NCI-H345 (cell line): ENCODE results near the gene APBA3.
A peak's percentile ranks its signal among the peaks of the same experiment; 100 is the strongest.
"Not testable (repeated sequence)": the region's sequence is repeated elsewhere in the genome, so short reads cannot be mapped to it uniquely, and the experiment has no call there.

Experiments
- DNase-seq: peaks from one replicate; lab custom pipeline; 2025; lab: John Stamatoyannopoulos, UW

Gene APBA3

DNA sequence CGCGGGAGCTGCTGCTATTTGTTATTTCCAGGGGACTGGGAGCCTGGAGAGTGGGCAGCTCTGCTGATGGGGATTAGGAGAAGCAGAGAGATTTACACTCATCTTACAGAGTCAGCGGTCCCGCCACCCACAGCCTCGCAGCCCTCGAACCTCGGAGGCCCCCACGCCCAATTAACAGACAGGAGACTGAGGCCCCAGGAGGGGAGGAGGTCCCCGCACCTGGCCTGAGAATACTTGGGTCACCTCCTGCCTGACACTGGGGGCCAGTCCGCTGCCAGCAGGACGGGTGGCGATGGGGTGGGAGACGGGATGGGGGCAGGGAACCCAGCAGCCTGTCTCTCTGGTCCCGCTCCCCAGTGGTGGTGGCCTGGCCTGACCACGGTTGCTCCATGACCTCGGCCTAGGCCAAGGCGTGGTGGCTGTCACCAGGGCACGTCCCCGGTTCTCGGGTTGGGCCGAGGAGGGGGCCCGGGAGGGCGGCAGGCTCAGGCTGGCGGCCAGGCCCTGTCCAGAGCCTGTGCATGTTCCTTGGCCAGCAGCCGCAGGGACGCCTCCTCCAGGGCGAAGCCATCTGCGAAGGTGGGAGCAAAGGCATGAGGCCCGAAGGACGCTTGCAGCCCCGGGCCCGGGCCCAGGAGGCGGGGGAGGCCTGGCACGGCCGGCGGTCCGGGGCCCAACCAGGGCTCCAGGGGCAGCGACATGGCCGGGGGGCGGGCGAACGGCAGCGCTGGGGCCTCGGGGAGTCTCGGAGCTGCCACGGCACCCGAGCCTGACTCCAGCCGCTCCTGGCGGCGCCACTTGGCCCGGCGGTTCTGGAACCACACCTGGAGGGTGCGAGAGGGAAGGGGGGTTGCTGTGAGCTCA, 8.9 kb upstream of the APBA3 start:
- no peak for DNase-seq

- no peak for DNase-seq
Observed at GRCh38 chr19:3769494-3769893, 8.0 kb upstream of the APBA3 start.

DNA sequence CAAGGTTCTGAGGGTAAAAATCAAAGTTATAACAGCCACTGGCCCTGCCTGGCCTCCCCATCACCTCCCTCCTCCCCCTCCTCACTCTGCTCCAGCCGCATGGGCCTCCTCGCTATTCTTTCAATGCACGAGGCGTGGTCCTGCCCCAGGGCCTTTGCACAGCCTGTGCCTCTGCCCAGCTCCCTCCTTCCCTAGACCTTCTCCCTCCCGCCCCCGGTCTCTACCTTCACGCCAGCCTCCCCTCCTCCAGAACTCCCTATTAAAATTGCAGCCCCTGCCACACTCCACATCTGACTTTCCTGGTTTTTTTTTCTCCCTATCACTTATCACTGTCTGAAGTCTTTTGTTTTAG, 7.2 kb upstream of the APBA3 start:
- DNase-seq, result no peak

GRCh38 chr19:3768015-3768747, 6.7 kb upstream of the APBA3 start:
- no peak for DNase-seq

GRCh38 chr19:3767050-3767449, 5.6 kb upstream of the APBA3 start:
- no peak for DNase-seq

- DNase-seq, result no peak
Observed at GRCh38 chr19:3766520-3766919, 5.0 kb upstream of the APBA3 start.

- not testable (repeated sequence) for DNase-seq
Observed at GRCh38 chr19:3765757-3766156, 4.3 kb upstream of the APBA3 start.

DNA sequence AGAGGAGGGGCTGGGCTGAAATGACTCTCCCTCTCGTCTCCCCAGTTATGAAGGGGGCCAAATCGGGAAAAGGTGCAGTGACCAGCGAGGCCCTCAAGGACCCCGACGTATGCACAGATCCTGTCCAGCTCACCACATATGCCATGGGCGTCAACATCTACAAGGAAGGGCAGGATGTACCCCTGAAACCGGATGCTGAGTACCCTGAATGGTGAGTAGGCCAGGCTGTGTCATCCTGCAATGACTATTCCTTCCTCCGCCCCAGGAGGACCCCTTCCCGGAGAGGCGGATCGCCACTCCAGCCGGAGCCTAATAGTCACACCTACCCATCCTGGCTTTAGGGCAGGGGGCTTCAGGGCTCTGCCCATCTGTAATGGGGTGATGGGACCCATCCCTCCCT, 3.6 kb upstream of the APBA3 start:
- no peak for DNase-seq

- peak; percentile 99 for DNase-seq
Observed at GRCh38 chr19:3762501-3763459, 1.3 kb upstream of the APBA3 start, which contains the start of gene MRPL54. MRPL54 (plus strand) TSS chr19:3762682; CDS start chr19:3762701, 19 bp downstream.

DNA sequence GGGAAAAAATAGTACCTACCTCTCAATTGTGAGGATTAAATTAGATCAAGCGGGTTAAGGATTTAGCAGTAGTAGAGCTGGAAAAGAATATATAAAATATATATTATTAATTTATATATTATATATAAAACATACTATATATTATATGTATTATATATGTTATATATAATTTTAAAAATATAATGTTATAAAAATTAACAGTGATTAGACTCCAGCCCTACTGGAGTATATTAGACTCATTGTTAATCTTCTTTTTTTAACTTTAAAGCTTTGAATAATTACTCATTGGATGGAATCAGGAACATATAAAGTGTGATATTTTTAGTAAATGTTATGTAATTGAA, 610 bp upstream of the APBA3 start:
- no peak for DNase-seq

- DNase-seq, result no peak
Observed at GRCh38 chr19:3760871-3761361, 576 bp downstream of the APBA3 start.

DNA sequence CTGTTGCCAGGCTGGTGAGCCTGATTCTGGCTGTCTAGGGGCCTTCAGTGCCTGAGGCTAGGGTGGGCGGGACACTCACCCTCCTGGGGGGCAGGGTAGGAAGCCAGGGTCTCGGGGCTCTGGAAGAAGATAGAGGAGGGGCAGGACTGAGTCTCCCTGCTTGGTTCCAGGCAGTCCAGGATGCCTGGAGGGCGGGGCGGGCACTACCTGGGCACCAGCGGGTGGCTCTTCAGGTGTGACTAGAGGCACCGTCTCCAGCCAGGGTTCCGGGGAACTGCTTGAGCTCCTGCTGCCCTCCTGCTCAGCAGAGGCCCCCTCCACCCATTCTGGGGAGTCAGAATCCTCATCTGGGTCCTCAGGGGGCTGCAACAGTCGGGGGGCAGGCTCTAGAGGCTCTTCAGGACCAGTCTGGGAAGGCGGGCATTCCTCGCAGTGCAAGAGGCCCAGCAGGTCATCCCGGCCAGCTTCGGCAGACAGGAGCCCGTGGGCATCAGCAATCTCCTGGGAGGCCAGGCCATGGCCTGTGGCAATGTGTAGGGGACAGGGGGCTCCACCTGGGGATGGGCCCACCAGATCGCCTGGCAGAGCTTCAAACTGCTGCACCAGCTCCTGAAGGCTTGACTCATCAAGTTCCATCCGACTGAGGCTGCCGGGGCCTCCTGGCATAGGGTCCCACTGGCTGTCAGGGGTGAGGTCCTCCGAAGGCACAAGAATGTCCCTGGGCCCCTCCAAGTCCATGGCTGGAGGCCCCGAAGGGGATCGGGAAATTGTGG, 1.8 kb downstream of the APBA3 start:
- no peak for DNase-seq

DNA sequence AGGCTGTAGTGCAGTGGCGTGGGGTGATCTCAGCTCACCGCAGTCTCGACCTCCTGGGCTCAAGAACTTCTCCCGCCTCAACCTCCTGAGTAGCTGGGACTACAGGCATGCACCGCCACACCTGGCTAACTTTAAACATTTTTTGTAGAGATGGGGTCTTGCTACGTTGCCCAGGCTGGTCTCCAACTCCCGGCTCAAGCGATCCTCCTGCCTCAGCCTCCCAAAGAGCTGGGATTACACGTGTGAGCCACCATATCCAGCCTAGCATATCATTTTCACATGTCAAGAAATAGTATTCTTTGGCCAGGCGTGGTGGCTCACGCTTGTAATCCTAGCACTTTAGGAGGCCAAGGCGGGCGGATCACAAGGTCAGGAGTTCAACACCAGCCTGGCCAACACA, 3.2 kb downstream of the APBA3 start:
- DNase-seq, result not testable (repeated sequence)

GRCh38 chr19:3757705-3758104, 3.8 kb downstream of the APBA3 start:
- not testable (repeated sequence) for DNase-seq

DNA sequence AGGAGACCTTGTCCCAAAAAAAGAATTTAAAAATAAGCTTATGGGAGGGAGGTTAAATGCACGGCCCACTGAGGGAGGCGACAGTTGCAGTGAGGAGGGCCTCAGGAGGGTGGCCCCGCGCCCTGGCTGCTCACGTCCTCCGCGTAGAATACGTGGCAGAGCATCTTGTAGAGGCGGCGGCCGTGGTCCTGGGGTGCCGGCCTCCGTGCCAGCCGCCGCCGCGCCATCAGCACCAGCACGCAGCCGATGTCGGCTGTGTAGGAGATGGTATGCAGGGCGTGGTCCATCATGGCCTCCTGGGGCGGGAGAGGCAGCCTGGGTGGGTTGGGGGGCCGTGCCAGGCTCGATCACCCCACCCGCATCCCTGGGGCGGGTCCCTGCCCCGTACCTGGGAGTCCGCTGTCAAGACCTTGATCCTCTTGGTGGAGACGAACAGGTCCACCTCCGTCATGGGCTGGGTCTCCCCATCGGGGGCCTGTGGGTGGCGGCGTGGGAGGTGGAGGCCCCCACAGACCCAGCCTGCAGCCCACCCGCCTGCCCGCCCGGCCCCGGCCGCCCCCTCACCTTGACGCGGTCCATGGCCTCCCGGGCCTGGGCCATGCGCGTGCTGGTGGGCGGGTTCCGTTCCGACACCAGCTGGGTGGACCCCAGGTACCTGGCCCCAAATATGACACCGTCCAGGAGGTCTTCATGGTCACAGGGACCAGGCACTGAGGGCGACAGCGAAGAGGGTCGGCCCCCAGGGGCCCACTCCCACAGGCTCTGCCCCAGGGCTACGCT, 7.7 kb downstream of the APBA3 start:
- no peak for DNase-seq

GRCh38 chr19:3752492-3752891, 9.0 kb downstream of the APBA3 start:
- DNase-seq, result no peak

GRCh38 chr19:3751236-3751635, 10.3 kb downstream of the APBA3 start:
- no peak for DNase-seq

DNA sequence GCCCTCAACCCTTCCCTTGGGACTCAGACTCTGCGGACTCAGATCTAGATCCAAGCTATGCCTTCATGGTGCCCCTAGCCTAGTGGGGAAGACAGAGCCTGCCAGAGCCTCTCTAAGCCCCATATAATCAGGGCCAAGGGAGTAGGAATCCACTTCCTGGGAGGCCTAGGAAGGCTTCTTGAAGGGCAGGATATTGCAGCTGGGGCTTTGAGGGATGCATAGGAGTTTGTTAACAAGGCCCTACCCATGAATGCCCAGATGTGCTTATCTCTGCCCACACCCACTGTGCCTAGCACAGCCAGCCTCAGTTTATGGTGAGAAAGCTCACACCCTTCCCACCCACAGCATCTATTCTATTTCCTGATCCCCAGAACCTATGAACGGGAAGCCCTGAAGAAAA, 11.3 kb downstream of the APBA3 start:
- no peak for DNase-seq

DNA sequence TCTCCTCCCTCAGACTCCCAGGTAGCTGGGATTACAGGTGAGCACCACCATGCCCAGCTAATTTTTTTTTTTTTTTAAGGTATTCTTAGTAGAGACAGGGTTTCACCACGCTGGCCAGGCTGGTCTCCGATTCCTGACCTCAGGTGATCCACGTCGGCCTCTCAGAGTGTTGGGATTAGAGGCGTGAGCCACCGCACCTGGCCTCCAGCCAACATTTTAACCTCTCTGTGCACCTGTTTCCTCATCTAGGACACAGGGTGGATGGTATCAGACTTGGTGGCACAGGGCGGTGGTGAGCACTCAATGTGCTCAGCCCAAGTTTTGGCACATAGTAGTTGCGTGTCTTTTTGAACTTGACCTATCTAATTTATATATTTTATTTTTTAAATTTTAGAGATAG, 12.5 kb downstream of the APBA3 start:
- no peak for DNase-seq

GRCh38 chr19:3746371-3747056, 15.0 kb downstream of the APBA3 start:
- DNase-seq, result no peak
